ENCODE data around the gene CCNL2.

Gene CCNL2

GRCh38 chr1:1421147-1421906, 22.2 kb upstream of the CCNL2 start, which contains the start of gene ANKRD65:
ANKRD65 (minus strand) TSS chr1:1421276; CDS start chr1:1421005, 271 bp downstream.
- Histone ChIP-seq H3K79me2 (ENCODE audit: low read length) (no peaks in the 10 kb centered on the region), H3F3A (ENCODE audit: insufficient read depth, low read length) (no peaks in the 10 kb centered on the region), H3K9me2 (replicated peaks; ENCODE audit: insufficient read depth, low read length) (no peaks in the 10 kb centered on the region), H3K27ac (ENCODE audit: low read length) (no peak within 1 kb of the TSS), H2AFZ (ENCODE audit: low read length) (no peak within 1 kb of the TSS), H3K9ac (ENCODE audit: low read length) (no peak within 1 kb of the TSS), H4K20me1 (ENCODE audit: insufficient read depth, low read length) (no peaks in the 10 kb centered on the region), H3K9me3 (replicated peaks; ENCODE audit: insufficient read depth, low read length) (no peaks in the 10 kb centered on the region), H3K27me3 (replicated peaks; ENCODE audit: insufficient read depth, low read length) (peaks cover 19% of the 10 kb centered on the region), H3K4me3 (ENCODE audit: low read length) (no peak within 1 kb of the TSS), H3K4me1 (ENCODE audit: low read length) (peaks cover 8% of the 10 kb centered on the region), H3K36me3 (replicated peaks; ENCODE audit: insufficient read depth, low read length) (no peaks in the 10 kb centered on the region), H3K4me2 (ENCODE audit: low read depth, low read length) (no peak within 1 kb of the TSS)
- no peak for TF ChIP-seq EZH2 (optimal IDR thresholded peaks at IDR 0.05; ENCODE audit: low read depth, low read length)
- no peak for TF ChIP-seq CTCF (IDR thresholded peaks at IDR 0.05; ENCODE audit: low read length)
- TF ChIP-seq EZH2phosphoT487 (IDR thresholded peaks at IDR 0.05; ENCODE audit: low read length), result no peak
- DNase-seq, result no peak

- H3K4me1 ChIP-seq (ENCODE audit: low read length), result peaks cover 8% of the 10 kb centered on the region
These were observed 21.6 kb upstream of the CCNL2 start for GRCh38 chr1:1420654-1421141.

GRCh38 chr1:1419813-1420653, 20.9 kb upstream of the CCNL2 start:
- no peak overlapping the region for H2AFZ ChIP-seq (ENCODE audit: low read length)
- H3K79me2 ChIP-seq (ENCODE audit: low read length), result no peaks in the 10 kb centered on the region
- H3K9ac ChIP-seq (ENCODE audit: low read length), result no peak overlapping the region
- peaks cover 11% of the 10 kb centered on the region; the same call in 1 of the 2 replicates for H3K27me3 ChIP-seq (replicated peaks; ENCODE audit: insufficient read depth, low read length)
- no peaks in the 10 kb centered on the region for H3F3A ChIP-seq (ENCODE audit: insufficient read depth, low read length)
- H3K9me3 ChIP-seq (replicated peaks; ENCODE audit: insufficient read depth, low read length), result no peaks in the 10 kb centered on the region
- H3K27ac ChIP-seq (ENCODE audit: low read length), result no peak overlapping the region
- no peaks in the 10 kb centered on the region for H4K20me1 ChIP-seq (ENCODE audit: insufficient read depth, low read length)
- no peaks in the 10 kb centered on the region for H3K9me2 ChIP-seq (replicated peaks; ENCODE audit: insufficient read depth, low read length)
- H3K4me3 ChIP-seq (ENCODE audit: low read length), result no peak overlapping the region
- peaks cover 8% of the 10 kb centered on the region for H3K4me1 ChIP-seq (ENCODE audit: low read length)
- no peak overlapping the region for H3K4me2 ChIP-seq (ENCODE audit: low read depth, low read length)
- no peak for TF ChIP-seq CTCF (IDR thresholded peaks at IDR 0.05; ENCODE audit: low read length)
- TF ChIP-seq EZH2 (optimal IDR thresholded peaks at IDR 0.05; ENCODE audit: low read depth, low read length), result no peak
- TF ChIP-seq EZH2phosphoT487 (IDR thresholded peaks at IDR 0.05; ENCODE audit: low read length), result no peak
- H3K36me3 ChIP-seq (replicated peaks; ENCODE audit: insufficient read depth, low read length), result no peaks in the 10 kb centered on the region
- no peak for DNase-seq

More at GRCh38 chr1:1420654-1421141, 21.6 kb upstream of the CCNL2 start:
- no peak overlapping the region for H3K4me3 ChIP-seq (ENCODE audit: low read length)
- no peak overlapping the region for H3K4me2 ChIP-seq (ENCODE audit: low read depth, low read length)
- no peaks in the 10 kb centered on the region for H3F3A ChIP-seq (ENCODE audit: insufficient read depth, low read length)
- H3K27me3 ChIP-seq (replicated peaks; ENCODE audit: insufficient read depth, low read length), result peaks cover 12% of the 10 kb centered on the region
- H2AFZ ChIP-seq (ENCODE audit: low read length), result no peak overlapping the region
- no peak overlapping the region for H3K27ac ChIP-seq (ENCODE audit: low read length)
- no peaks in the 10 kb centered on the region for H3K9me3 ChIP-seq (replicated peaks; ENCODE audit: insufficient read depth, low read length)
- TF ChIP-seq EZH2 (optimal IDR thresholded peaks at IDR 0.05; ENCODE audit: low read depth, low read length) (no peak), EZH2phosphoT487 (IDR thresholded peaks at IDR 0.05; ENCODE audit: low read length) (no peak), CTCF (IDR thresholded peaks at IDR 0.05; ENCODE audit: low read length) (no peak)
- H3K79me2 ChIP-seq (ENCODE audit: low read length), result no peaks in the 10 kb centered on the region
- H4K20me1 ChIP-seq (ENCODE audit: insufficient read depth, low read length), result no peaks in the 10 kb centered on the region
- DNase-seq, result no peak
- no peak overlapping the region for H3K9ac ChIP-seq (ENCODE audit: low read length)
- no peaks in the 10 kb centered on the region for H3K36me3 ChIP-seq (replicated peaks; ENCODE audit: insufficient read depth, low read length)
- H3K9me2 ChIP-seq (replicated peaks; ENCODE audit: insufficient read depth, low read length), result no peaks in the 10 kb centered on the region
